ENCODE measurements around the gene STK32C.

The STK32C gene

GRCh38 chr10:132213917-132214316 lies 93.8 kb downstream of the STK32C start:
- no peak overlapping the region for H3K9ac ChIP-seq (ENCODE audit: low read length)
- H3K4me1 ChIP-seq (ENCODE audit: insufficient read depth, low read length): no peaks in the 10 kb centered on the region
- no peaks in the 10 kb centered on the region for H3K27me3 ChIP-seq (ENCODE audit: control insufficient read depth in 1 of 2, insufficient read depth in 2 of 2, low read length in 2 of 2)
- H3K9me3 ChIP-seq (ENCODE audit: low read length): no peaks in the 10 kb centered on the region
- no peak overlapping the region for H3K27ac ChIP-seq (ENCODE audit: low read depth, low read length)
- no peak overlapping the region for H3K4me3 ChIP-seq (ENCODE audit: low read depth in 1 of 2, low read length in 2 of 2)
- no peaks in the 10 kb centered on the region for H3K36me3 ChIP-seq (ENCODE audit: insufficient read depth, low read length)

- Histone ChIP-seq H3K9ac (ENCODE audit: low read length) (no peak overlapping the region), H3K27ac (ENCODE audit: low read depth, low read length) (no peak overlapping the region), H3K9me3 (ENCODE audit: low read length) (no peaks in the 10 kb centered on the region), H3K4me3 (ENCODE audit: low read depth in 1 of 2, low read length in 2 of 2) (no peak overlapping the region), H3K36me3 (ENCODE audit: insufficient read depth, low read length) (no peaks in the 10 kb centered on the region), H3K4me1 (ENCODE audit: insufficient read depth, low read length) (no peaks in the 10 kb centered on the region), H3K27me3 (ENCODE audit: control insufficient read depth in 1 of 2, insufficient read depth in 2 of 2, low read length in 2 of 2) (no peaks in the 10 kb centered on the region)
Measured at GRCh38 chr10:132212816-132213215, 94.9 kb downstream of the STK32C start.

GRCh38 chr10:132211246-132211645 lies 96.5 kb downstream of the STK32C start:
- Histone ChIP-seq H3K9me3 (ENCODE audit: low read length) (no peaks in the 10 kb centered on the region), H3K4me1 (ENCODE audit: insufficient read depth, low read length) (no peaks in the 10 kb centered on the region), H3K4me3 (ENCODE audit: low read depth in 1 of 2, low read length in 2 of 2) (no peak overlapping the region), H3K27me3 (ENCODE audit: control insufficient read depth in 1 of 2, insufficient read depth in 2 of 2, low read length in 2 of 2) (no peaks in the 10 kb centered on the region), H3K27ac (ENCODE audit: low read depth, low read length) (no peak overlapping the region), H3K36me3 (ENCODE audit: insufficient read depth, low read length) (no peaks in the 10 kb centered on the region), H3K9ac (ENCODE audit: low read length) (no peak overlapping the region)

GRCh38 chr10:132210766-132211165 lies 97.0 kb downstream of the STK32C start:
- Histone ChIP-seq H3K4me3 (ENCODE audit: low read depth in 1 of 2, low read length in 2 of 2) (no peak overlapping the region), H3K9me3 (ENCODE audit: low read length) (no peaks in the 10 kb centered on the region), H3K27ac (ENCODE audit: low read depth, low read length) (no peak overlapping the region), H3K4me1 (ENCODE audit: insufficient read depth, low read length) (no peaks in the 10 kb centered on the region), H3K36me3 (ENCODE audit: insufficient read depth, low read length) (no peaks in the 10 kb centered on the region), H3K27me3 (ENCODE audit: control insufficient read depth in 1 of 2, insufficient read depth in 2 of 2, low read length in 2 of 2) (no peaks in the 10 kb centered on the region), H3K9ac (ENCODE audit: low read length) (no peak overlapping the region)

GRCh38 chr10:132209978-132210530 lies 97.7 kb downstream of the STK32C start:
- Histone ChIP-seq H3K9me3 (ENCODE audit: low read length) (no peaks in the 10 kb centered on the region), H3K27me3 (ENCODE audit: control insufficient read depth in 1 of 2, insufficient read depth in 2 of 2, low read length in 2 of 2) (no peaks in the 10 kb centered on the region), H3K4me1 (ENCODE audit: insufficient read depth, low read length) (no peaks in the 10 kb centered on the region)

GRCh38 chr10:132209130-132209529 lies 98.6 kb downstream of the STK32C start:
- Histone ChIP-seq H3K36me3 (ENCODE audit: insufficient read depth, low read length) (no peaks in the 10 kb centered on the region), H3K9me3 (ENCODE audit: low read length) (no peaks in the 10 kb centered on the region), H3K27ac (ENCODE audit: low read depth, low read length) (no peak overlapping the region), H3K4me3 (ENCODE audit: low read depth in 1 of 2, low read length in 2 of 2) (no peak overlapping the region), H3K9ac (ENCODE audit: low read length) (no peak overlapping the region), H3K27me3 (ENCODE audit: control insufficient read depth in 1 of 2, insufficient read depth in 2 of 2, low read length in 2 of 2) (no peaks in the 10 kb centered on the region), H3K4me1 (ENCODE audit: insufficient read depth, low read length) (no peaks in the 10 kb centered on the region)

More at GRCh38 chr10:132209978-132210530, 97.7 kb downstream of the STK32C start:
- Histone ChIP-seq H3K9ac (ENCODE audit: low read length) (no peak overlapping the region), H3K4me3 (ENCODE audit: low read depth in 1 of 2, low read length in 2 of 2) (no peak overlapping the region), H3K27ac (ENCODE audit: low read depth, low read length) (no peak overlapping the region), H3K36me3 (ENCODE audit: insufficient read depth, low read length) (no peaks in the 10 kb centered on the region)

GRCh38 chr10:132208462-132209050 lies 99.2 kb downstream of the STK32C start:
- no peak overlapping the region for H3K9ac ChIP-seq (ENCODE audit: low read length)
- no peak overlapping the region for H3K27ac ChIP-seq (ENCODE audit: low read depth, low read length)
- H3K4me3 ChIP-seq (ENCODE audit: low read depth in 1 of 2, low read length in 2 of 2): no peak overlapping the region
- no peaks in the 10 kb centered on the region for H3K27me3 ChIP-seq (ENCODE audit: control insufficient read depth in 1 of 2, insufficient read depth in 2 of 2, low read length in 2 of 2)
- H3K36me3 ChIP-seq (ENCODE audit: insufficient read depth, low read length): no peaks in the 10 kb centered on the region
- H3K9me3 ChIP-seq (ENCODE audit: low read length): no peaks in the 10 kb centered on the region
- H3K4me1 ChIP-seq (ENCODE audit: insufficient read depth, low read length): no peaks in the 10 kb centered on the region

GRCh38 chr10:132207536-132208461 lies 100.0 kb downstream of the STK32C start:
- Histone ChIP-seq H3K36me3 (ENCODE audit: insufficient read depth, low read length) (no peaks in the 10 kb centered on the region), H3K27ac (ENCODE audit: low read depth, low read length) (no peak overlapping the region), H3K4me1 (ENCODE audit: insufficient read depth, low read length) (no peaks in the 10 kb centered on the region), H3K4me3 (ENCODE audit: low read depth in 1 of 2, low read length in 2 of 2) (no peak overlapping the region), H3K9me3 (ENCODE audit: low read length) (no peaks in the 10 kb centered on the region), H3K9ac (ENCODE audit: low read length) (no peak overlapping the region), H3K27me3 (ENCODE audit: control insufficient read depth in 1 of 2, insufficient read depth in 2 of 2, low read length in 2 of 2) (no peaks in the 10 kb centered on the region)

- H3K9ac ChIP-seq (ENCODE audit: low read length): no peak overlapping the region
- no peak overlapping the region for H3K27ac ChIP-seq (ENCODE audit: low read depth, low read length)
- no peaks in the 10 kb centered on the region for H3K9me3 ChIP-seq (ENCODE audit: low read length)
- H3K27me3 ChIP-seq (ENCODE audit: control insufficient read depth in 1 of 2, insufficient read depth in 2 of 2, low read length in 2 of 2): no peaks in the 10 kb centered on the region
- no peak overlapping the region for H3K4me3 ChIP-seq (ENCODE audit: low read depth in 1 of 2, low read length in 2 of 2)
- H3K36me3 ChIP-seq (ENCODE audit: insufficient read depth, low read length): no peaks in the 10 kb centered on the region
- no peaks in the 10 kb centered on the region for H3K4me1 ChIP-seq (ENCODE audit: insufficient read depth, low read length)
Measured at GRCh38 chr10:132206806-132207535, 100.8 kb downstream of the STK32C start.

- no peak overlapping the region for H3K9ac ChIP-seq (ENCODE audit: low read length)
- no peaks in the 10 kb centered on the region for H3K36me3 ChIP-seq (ENCODE audit: insufficient read depth, low read length)
- no peaks in the 10 kb centered on the region for H3K27me3 ChIP-seq (ENCODE audit: control insufficient read depth in 1 of 2, insufficient read depth in 2 of 2, low read length in 2 of 2)
- no peaks in the 10 kb centered on the region for H3K9me3 ChIP-seq (ENCODE audit: low read length)
- no peaks in the 10 kb centered on the region for H3K4me1 ChIP-seq (ENCODE audit: insufficient read depth, low read length)
- no peak overlapping the region for H3K27ac ChIP-seq (ENCODE audit: low read depth, low read length)
- H3K4me3 ChIP-seq (ENCODE audit: low read depth in 1 of 2, low read length in 2 of 2): no peak overlapping the region
Measured at GRCh38 chr10:132206377-132206745, 101.4 kb downstream of the STK32C start.

- Histone ChIP-seq H3K9me3 (ENCODE audit: low read length) (no peaks in the 10 kb centered on the region), H3K36me3 (ENCODE audit: insufficient read depth, low read length) (no peaks in the 10 kb centered on the region), H3K9ac (ENCODE audit: low read length) (no peak overlapping the region), H3K27ac (ENCODE audit: low read depth, low read length) (no peak overlapping the region), H3K27me3 (ENCODE audit: control insufficient read depth in 1 of 2, insufficient read depth in 2 of 2, low read length in 2 of 2) (no peaks in the 10 kb centered on the region), H3K4me3 (ENCODE audit: low read depth in 1 of 2, low read length in 2 of 2) (no peak overlapping the region), H3K4me1 (ENCODE audit: insufficient read depth, low read length) (no peaks in the 10 kb centered on the region)
Measured at GRCh38 chr10:132205650-132206376, 101.9 kb downstream of the STK32C start.
